ENCODE results near the gene CLCN1. TPM values are rescaled to one million over a fixed set of nuclear protein-coding genes. Genes with fewer than 3 reads are reported as not detected.

The CLCN1 gene
- total and polyA plus RNA-seq, 2 of the 4 experiments (the other 2 are of a cell fraction), result not detected

DNA sequence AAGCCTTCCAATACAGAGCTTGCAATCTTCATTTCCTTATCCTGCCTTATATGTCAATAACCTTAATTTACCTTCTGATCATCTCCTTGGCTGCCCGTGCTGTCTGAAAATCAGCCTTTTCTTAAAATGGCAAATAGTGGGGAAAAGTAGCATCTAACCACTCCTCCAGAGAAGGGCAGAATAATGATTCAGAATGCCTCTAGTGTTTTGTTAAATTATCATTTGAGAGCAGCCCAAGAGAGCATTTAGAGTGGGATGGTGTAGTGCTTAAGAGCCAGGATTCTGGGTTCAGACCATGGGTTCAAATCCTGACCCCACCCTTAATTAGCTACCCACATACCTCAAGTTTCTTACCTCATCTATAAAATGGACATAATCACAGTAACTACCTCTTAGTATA is 35.8 kb upstream of the CLCN1 start:
- Histone ChIP-seq H2AK5ac (ENCODE audit: low read depth, low read length) (no peak overlapping the region), H3K18ac (ENCODE audit: low read depth, low read length) (no peak overlapping the region), H3K4me2 (ENCODE audit: low read depth, low read length) (no peak overlapping the region), H2BK5ac (ENCODE audit: low read depth, low read length, poor library complexity, severe bottlenecking) (no peak overlapping the region), H3K4ac (ENCODE audit: low read depth, low read length) (no peak overlapping the region), H2BK15ac (ENCODE audit: low read depth, low read length) (no peak overlapping the region), H4K91ac (ENCODE audit: insufficient read depth, low read depth, low read length) (no peak overlapping the region), H3K9me3 (ENCODE audit: control insufficient read depth, insufficient read depth, low read length) (no peaks in the 10 kb centered on the region), H3K9ac (ENCODE audit: low read depth, low read length) (no peak overlapping the region), H3K23ac (ENCODE audit: low read depth, low read length) (no peak overlapping the region), H3K36me3 (ENCODE audit: control insufficient read depth, insufficient read depth, low read length) (no peaks in the 10 kb centered on the region), H2BK20ac (ENCODE audit: low read depth, low read length) (no peak overlapping the region), H3K79me1 (ENCODE audit: low read depth in 1 of 2, low read length in 2 of 2) (no peaks in the 10 kb centered on the region), H2AK9ac (replicated peaks; ENCODE audit: low read depth, low read length, poor library complexity) (no peak overlapping the region), H2AFZ (replicated peaks; ENCODE audit: low read length, poor library complexity) (no peak overlapping the region), H4K5ac (ENCODE audit: low read depth, low read length) (no peak overlapping the region), H4K20me1 (ENCODE audit: insufficient read depth, low read length) (no peaks in the 10 kb centered on the region), H3K27ac (ENCODE audit: insufficient read depth, low read length) (no peak overlapping the region), H4K8ac (ENCODE audit: low read depth in 2 of 2, low read length in 2 of 2) (no peak overlapping the region), H3K56ac (ENCODE audit: extremely low read depth, insufficient read depth, low read length) (no peak overlapping the region), H3K27me3 (ENCODE audit: control insufficient read depth, insufficient read depth, low read length) (no peaks in the 10 kb centered on the region), H3K14ac (replicated peaks; ENCODE audit: low read depth, low read length) (no peak overlapping the region), H2BK120ac (ENCODE audit: low read depth, low read length) (no peak overlapping the region), H3K4me3 (ENCODE audit: insufficient read depth, low read depth, low read length) (no peak overlapping the region), H3K4me1 (ENCODE audit: control insufficient read depth, insufficient read depth, low read length) (no peaks in the 10 kb centered on the region), H3K9me1 (ENCODE audit: insufficient read depth, low read length) (no peaks in the 10 kb centered on the region)
- TF ChIP-seq BHLHE40 (IDR thresholded peaks at IDR 0.05; ENCODE audit: low read depth, low read length) (no peak), MAFK (IDR thresholded peaks at IDR 0.05; ENCODE audit: low read depth, low read length) (no peak), RCOR1 (IDR thresholded peaks at IDR 0.05; ENCODE audit: insufficient replicate concordance, low read length) (no peak), FOS (IDR thresholded peaks at IDR 0.05; ENCODE audit: low read depth, low read length) (no peak), ELK1 (IDR thresholded peaks at IDR 0.05; ENCODE audit: borderline replicate concordance, low read depth, low read length) (no peak), CEBPB (IDR thresholded peaks at IDR 0.05; ENCODE audit: low read depth, low read length) (no peak), RFX5 (IDR thresholded peaks at IDR 0.05; ENCODE audit: low read depth, low read length) (no peak), RAD21 (IDR thresholded peaks at IDR 0.05; ENCODE audit: low read length) (no peak), CTCF (conservative IDR thresholded peaks at IDR 0.05; ENCODE audit: low read depth, low read length) (no peak), SMC3 (IDR thresholded peaks at IDR 0.05; ENCODE audit: low read depth, low read length) (no peak), CHD1 (IDR thresholded peaks at IDR 0.05; ENCODE audit: low read depth, low read length) (no peak), MAZ (IDR thresholded peaks at IDR 0.05; ENCODE audit: borderline replicate concordance, low read depth, low read length) (no peak), MXI1 (IDR thresholded peaks at IDR 0.05; ENCODE audit: borderline replicate concordance, low read depth, low read length) (no peak), NFE2L2 (IDR thresholded peaks at IDR 0.05; ENCODE audit: low read depth, low read length) (no peak), POLR2A (IDR thresholded peaks at IDR 0.05; ENCODE audit: low read depth, low read length) (no peak)
- TF ChIP-seq, protein P1, sequence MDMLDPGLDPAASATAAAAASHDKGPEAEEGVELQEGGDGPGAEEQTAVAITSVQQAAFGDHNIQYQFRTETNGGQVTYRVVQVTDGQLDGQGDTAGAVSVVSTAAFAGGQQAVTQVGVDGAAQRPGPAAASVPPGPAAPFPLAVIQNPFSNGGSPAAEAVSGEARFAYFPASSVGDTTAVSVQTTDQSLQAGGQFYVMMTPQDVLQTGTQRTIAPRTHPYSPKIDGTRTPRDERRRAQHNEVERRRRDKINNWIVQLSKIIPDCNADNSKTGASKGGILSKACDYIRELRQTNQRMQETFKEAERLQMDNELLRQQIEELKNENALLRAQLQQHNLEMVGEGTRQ (IDR thresholded peaks at IDR 0.05; ENCODE audit: low read depth, low read length), result no peak
- CTCF ChIA-PET, result interaction anchor here (0.9 kb wide), 1 partner anchor 19 kb away, joined by 3 read pairs; no protein-coding TSS in a partner anchor
- dilution Hi-C loops (cut with HindIII; ENCODE audit: low sequenced_read_pairs, unreplicated experiment) (no loop called here), intact Hi-C loops (cut with micrococcal nuclease) (no loop called here), in situ Hi-C loops (cut with MboI; ENCODE audit: low sequenced_read_pairs) (no loop called here)
- ATAC-seq (ENCODE audit: low read depth), result no peak
- BruUV-seq (replicated peaks), result no TSS peak
- no CpG with 5 or more reads among the region's 1 CpG for WGBS, 2 experiments (ENCODE audit: extremely low coverage in 2 of 2, insufficient read length in 1 of 2)
- POLR2A ChIA-PET (ENCODE audit: unreplicated experiment), result no interaction called here
- DNase-seq, result no peak

Data from IMR-90 (cell line).